Transverse colon (tissue), 4 donors: ENCODE data around the gene PSMD11.

Experiments used
- EP300 ChIP-seq: sonication (generic); formaldehyde crosslinking; IDR thresholded peaks from one replicate; pipeline ENCODE4 v1.6.1; 2017; ENCODE audit warnings: antibody characterized with exemption, low read depth
- POLR2AphosphoS5 ChIP-seq, 3 donors: sonication (generic); formaldehyde crosslinking; IDR thresholded peaks; one replicate each; pipeline ENCODE4 v1.6.1; 2016; ENCODE audit warnings: antibody characterized with exemption in 3 of 3
- TF ChIP-seq, protein P1 (sequence below), 5 experiments: fragments of 200-600 bp in 3 of 5; fragments of 450-650 bp in 2 of 5; sonication (generic) in 3 of 5; IDR thresholded peaks; 1 replicate in 2 of 5; 2 replicates in 3 of 5; pipeline ENCODE4 v1.5.1; 2016 to 2017; ENCODE audit warnings: antibody characterized with exemption in 5 of 5, inconsistent platforms in 3 of 5, mild to moderate bottlenecking in 2 of 5, moderate library complexity in 1 of 5

DNA sequence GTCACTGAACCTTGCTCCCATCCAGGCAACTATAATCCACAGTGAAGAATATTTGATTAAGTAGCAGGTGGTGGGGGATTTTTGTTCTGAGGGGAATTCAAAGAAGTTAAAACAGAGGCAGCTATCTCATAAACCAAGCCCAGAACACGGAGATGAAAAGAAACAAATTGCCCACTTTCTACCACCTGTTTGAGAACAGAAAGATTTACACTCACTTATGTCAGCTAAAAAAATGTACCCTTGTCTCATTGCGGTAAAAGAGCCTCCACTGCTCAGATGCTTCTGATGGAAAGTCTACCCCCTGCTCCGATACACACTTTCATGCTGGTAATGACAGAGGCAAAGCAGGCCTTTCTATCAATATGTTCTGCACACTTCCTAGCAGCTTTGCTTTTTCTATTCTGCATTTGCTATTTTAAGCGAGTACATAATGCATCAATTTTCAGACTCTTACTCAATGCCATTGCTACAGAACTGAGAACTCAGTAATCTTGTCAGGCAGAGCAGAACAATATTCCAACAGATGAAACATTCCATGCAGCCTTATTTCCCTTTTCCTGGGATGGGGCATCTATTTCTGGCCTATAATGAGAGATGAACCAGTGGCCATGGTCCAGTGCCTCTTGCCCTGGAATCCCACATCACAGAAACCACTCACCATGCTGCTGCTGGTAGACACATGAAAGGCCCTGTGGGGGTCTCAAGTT lies 71.5 kb downstream of the PSMD11 start:
- TF ChIP-seq, protein P1, sequence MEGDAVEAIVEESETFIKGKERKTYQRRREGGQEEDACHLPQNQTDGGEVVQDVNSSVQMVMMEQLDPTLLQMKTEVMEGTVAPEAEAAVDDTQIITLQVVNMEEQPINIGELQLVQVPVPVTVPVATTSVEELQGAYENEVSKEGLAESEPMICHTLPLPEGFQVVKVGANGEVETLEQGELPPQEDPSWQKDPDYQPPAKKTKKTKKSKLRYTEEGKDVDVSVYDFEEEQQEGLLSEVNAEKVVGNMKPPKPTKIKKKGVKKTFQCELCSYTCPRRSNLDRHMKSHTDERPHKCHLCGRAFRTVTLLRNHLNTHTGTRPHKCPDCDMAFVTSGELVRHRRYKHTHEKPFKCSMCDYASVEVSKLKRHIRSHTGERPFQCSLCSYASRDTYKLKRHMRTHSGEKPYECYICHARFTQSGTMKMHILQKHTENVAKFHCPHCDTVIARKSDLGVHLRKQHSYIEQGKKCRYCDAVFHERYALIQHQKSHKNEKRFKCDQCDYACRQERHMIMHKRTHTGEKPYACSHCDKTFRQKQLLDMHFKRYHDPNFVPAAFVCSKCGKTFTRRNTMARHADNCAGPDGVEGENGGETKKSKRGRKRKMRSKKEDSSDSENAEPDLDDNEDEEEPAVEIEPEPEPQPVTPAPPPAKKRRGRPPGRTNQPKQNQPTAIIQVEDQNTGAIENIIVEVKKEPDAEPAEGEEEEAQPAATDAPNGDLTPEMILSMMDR (IDR thresholded peaks at IDR 0.05), result no peak
- no peak for TF ChIP-seq POLR2AphosphoS5 (IDR thresholded peaks at IDR 0.05)
- TF ChIP-seq EP300, result no peak
